ENCODE results near the gene SIGLEC8.

GRCh38 chr19:51421229-51422052 lies 36.8 kb downstream of the SIGLEC8 start:
- no peak for TF ChIP-seq CTCF (IDR thresholded peaks at IDR 0.05)
- no peak for TF ChIP-seq EZH2 (IDR thresholded peaks at IDR 0.05)
